GM06990 (cell line): Measurements from ENCODE around the gene ABHD17A.

Source experiments
- DNase-seq: peaks from one replicate; pipeline ENCODE4 v3.0.0-alpha.2; 2011; ENCODE audit not compliant: insufficient read length; ENCODE audit errors: extremely low read depth
- H3K27me3 ChIP-seq: replicated peaks from 2 replicates; pipeline ENCODE4 v1.6.0; 2011; ENCODE audit warnings: low read length; ENCODE audit not compliant: control insufficient read depth, insufficient read depth
- H3K36me3 ChIP-seq: 2 replicates; pipeline ENCODE4 v1.5.1; 2011; ENCODE audit warnings: low read length; ENCODE audit not compliant: control insufficient read depth, insufficient read depth
- H3K4me3 ChIP-seq: replicated peaks from 2 replicates; pipeline ENCODE4 v1.5.1; 2011; ENCODE audit warnings: low read depth, mild to moderate bottlenecking, control low read depth, low read length
- TF ChIP-seq, protein P1 (sequence below): IDR thresholded peaks from 2 replicates; pipeline ENCODE4 v1.5.1; 2011; ENCODE audit warnings: low read length, control low read depth, mild to moderate bottlenecking, inconsistent platforms; ENCODE audit not compliant: insufficient read depth, poor library complexity, severe bottlenecking

The ABHD17A gene

DNA sequence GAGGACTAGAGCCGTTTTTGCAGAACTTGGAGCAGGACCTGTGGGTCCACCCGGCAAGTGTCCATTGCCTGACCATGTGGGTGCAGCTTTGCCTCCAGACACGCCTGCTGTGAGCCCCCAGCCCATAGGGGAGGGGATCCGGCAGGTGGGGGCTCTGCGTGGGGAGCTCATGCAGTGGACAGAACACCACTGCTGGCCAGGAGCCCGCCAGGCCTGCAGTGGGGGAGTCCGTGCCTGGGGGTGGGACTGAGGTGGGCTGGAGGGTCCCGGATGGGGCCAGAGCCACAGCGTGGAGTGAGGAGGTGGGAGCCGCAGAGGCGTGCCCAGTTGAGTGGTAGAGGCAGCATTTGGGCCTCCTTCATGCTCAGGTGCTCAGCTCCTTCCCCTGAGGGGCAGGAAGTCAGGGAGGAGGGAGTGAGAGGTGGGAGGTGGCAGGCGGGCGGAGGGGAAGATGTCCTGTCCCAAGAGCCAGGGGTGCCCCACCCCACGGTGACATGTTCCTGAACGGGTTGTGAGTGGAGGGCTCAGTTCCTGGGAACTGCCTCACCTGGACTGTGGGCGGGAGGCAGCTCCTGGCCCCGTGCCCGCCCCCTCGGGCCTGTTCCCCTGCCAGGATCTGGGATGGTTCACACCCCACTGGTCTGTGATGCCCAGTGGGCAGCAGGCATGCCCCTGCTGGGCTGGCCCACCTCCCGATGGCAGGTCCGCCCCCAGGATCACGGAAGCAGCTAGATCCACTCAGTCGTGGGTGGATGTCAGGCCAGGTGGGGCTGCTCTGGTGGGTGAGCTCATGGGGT is 28.7 kb upstream of the ABHD17A start:
- Histone ChIP-seq H3K4me3 (no peak overlapping the region), H3K27me3 (no peaks in the 10 kb centered on the region), H3K36me3 (peaks cover 23% of the 10 kb centered on the region)
- TF ChIP-seq, protein P1, sequence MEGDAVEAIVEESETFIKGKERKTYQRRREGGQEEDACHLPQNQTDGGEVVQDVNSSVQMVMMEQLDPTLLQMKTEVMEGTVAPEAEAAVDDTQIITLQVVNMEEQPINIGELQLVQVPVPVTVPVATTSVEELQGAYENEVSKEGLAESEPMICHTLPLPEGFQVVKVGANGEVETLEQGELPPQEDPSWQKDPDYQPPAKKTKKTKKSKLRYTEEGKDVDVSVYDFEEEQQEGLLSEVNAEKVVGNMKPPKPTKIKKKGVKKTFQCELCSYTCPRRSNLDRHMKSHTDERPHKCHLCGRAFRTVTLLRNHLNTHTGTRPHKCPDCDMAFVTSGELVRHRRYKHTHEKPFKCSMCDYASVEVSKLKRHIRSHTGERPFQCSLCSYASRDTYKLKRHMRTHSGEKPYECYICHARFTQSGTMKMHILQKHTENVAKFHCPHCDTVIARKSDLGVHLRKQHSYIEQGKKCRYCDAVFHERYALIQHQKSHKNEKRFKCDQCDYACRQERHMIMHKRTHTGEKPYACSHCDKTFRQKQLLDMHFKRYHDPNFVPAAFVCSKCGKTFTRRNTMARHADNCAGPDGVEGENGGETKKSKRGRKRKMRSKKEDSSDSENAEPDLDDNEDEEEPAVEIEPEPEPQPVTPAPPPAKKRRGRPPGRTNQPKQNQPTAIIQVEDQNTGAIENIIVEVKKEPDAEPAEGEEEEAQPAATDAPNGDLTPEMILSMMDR = no peak
- DNase-seq = no peak

DNA sequence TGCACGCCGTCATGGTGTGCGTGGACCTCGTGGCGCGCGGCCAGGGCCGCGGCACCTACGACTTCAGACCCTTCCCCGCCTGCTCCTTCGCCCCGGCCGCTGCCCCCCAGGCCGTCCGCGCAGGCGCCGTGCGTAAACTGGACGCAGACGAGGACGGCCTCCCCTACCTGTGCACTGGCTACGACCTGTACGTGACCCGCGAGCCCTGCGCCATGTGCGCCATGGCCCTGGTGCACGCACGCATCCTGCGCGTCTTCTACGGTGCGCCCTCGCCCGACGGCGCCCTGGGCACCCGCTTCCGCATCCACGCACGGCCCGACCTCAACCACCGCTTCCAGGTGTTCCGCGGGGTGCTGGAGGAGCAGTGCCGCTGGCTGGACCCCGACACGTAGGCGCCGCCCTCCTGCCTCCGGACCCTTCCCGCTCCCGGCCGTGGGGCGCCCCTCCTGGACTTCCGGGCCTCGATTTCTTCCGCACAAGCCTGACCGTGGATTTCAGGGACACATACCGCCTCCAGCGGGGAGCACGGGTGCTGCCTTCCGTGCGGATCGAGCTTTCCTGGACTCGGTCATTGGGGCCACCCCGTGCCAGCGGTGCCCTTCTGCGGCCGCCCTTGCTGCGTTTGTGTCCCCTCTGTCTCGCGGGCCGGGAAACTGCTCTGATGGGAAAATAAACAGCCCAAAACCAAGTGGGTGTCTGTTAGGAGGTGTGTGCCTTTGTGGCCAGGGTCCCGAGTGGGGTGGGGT is 27.6 kb upstream of the ABHD17A start:
- no peak overlapping the region for H3K4me3 ChIP-seq
- H3K36me3 ChIP-seq = peaks cover 18% of the 10 kb centered on the region
- no peak for DNase-seq
- TF ChIP-seq, protein P1 = no peak
- no peaks in the 10 kb centered on the region for H3K27me3 ChIP-seq

DNA sequence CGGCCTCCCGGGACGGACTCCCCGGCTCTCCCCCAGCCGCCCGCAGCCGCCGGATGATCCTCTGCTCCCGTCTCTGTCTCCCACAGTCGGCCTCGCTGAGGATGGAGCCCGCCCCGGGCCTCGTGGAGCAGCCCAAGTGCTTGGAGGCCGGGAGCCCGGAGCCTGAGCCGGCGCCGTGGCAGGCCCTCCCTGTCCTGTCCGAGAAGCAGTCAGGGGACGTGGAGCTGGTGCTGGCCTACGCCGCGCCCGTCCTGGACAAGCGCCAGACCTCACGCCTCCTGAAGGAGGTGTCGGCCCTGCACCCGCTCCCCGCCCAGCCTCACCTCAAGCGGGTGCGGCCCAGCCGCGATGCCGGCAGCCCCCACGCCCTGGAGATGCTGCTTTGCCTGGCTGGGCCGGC is 26.7 kb upstream of the ABHD17A start:
- H3K4me3 ChIP-seq = no peak overlapping the region
- peaks cover 13% of the 10 kb centered on the region for H3K36me3 ChIP-seq
- H3K27me3 ChIP-seq = no peaks in the 10 kb centered on the region
- no peak for DNase-seq
- TF ChIP-seq, protein P1 = no peak

DNA sequence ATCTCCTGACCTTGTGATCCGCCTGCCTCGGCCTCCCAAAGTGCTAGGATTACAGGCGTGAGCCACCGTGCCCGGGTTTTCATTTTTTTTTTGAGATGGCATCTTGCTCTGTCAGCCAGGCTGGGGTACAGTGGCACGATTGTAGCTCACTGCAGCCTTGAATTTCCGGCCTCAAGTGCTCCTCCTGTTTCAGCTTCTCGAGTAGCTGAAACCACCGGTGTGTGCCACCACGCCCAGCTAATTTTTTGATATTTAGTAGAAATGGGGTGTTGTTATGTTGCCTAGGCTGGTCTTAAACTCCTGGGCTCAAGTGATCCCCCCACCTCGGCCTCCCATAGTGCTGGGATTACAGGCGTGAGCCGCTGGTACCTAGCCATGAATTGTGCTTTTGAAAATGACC is 25.8 kb upstream of the ABHD17A start:
- no peak overlapping the region for H3K4me3 ChIP-seq
- TF ChIP-seq, protein P1 = no peak
- no peak for DNase-seq
- peaks cover 13% of the 10 kb centered on the region for H3K36me3 ChIP-seq
- no peaks in the 10 kb centered on the region for H3K27me3 ChIP-seq

GRCh38 chr19:1910177-1910576 is 24.9 kb upstream of the ABHD17A start:
- no peaks in the 10 kb centered on the region for H3K27me3 ChIP-seq
- no peak for DNase-seq
- no peak overlapping the region for H3K4me3 ChIP-seq
- peaks cover 13% of the 10 kb centered on the region for H3K36me3 ChIP-seq
- TF ChIP-seq, protein P1 = no peak
